ENCODE measurements around the gene OR5K3. TPM values are rescaled to one million over a fixed set of nuclear protein-coding genes. Genes with fewer than 3 reads are reported as not detected.
"Not testable (repeated sequence)": the region's sequence is repeated elsewhere in the genome, so short reads cannot be mapped to it uniquely, and the experiment has no call there.

The OR5K3 gene, protein sequence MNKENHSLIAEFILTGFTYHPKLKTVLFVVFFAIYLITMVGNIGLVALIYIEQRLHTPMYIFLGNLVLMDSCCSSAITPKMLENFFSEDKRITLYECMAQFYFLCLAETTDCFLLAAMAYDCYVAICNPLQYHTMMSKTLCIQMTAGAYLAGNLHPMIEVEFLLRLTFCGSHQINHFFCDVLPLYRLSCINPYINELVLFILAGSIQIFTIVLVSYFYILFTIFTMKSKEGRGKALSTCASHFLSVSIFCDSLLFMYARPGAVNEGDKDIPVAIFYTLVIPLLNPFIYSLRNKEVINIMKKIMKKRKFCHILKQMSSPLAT
- polyA plus RNA-seq (2013, experiment 1 of 2; ENCODE audit: insufficient read length) = not detected
- not detected for polyA plus RNA-seq (2013, experiment 2 of 2; ENCODE audit: insufficient read length)

DNA sequence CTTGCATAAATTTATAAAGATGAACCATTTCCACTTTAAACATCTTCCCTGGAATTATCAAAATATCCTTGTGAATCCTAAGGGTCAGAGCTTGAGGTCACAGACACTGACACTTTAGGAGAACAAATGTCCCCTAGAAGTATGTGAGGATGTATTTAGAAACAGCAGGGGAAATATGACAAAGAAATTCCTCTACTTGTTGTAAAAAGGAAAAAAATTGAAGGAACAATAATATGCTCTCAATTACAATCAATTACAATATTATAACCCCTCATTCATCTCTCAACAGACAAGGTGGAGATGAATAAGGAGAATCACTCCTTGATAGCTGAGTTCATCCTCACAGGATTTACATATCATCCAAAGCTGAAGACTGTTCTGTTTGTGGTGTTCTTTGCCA lies at the start of gene OR5K3:
OR5K3 (plus strand) TSS at position 301 of the 400 bp plus-strand sequence; CDS start at position 301, 0 bp downstream.
- DNase-seq = no peak

DNA sequence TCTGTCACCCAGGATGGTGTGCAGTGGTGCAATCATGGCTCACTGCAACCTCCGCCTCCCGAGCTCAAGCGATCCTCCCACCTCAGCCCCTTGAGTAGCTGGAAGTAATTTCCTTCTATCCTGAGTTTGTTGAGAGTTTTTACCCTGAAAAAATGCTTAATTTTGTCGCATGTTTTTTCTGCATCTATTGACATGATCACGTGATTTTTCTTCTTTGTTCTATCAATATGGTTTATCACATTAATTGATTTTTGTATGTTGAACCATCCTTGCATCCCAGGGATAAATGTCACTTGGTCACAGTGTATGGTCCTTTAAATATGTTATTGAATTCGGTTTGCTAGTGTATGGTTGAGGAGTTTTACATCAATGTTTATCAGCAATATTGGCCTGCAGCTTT lies 48.7 kb upstream of the OR5K3 start:
- no peak for DNase-seq

DNA sequence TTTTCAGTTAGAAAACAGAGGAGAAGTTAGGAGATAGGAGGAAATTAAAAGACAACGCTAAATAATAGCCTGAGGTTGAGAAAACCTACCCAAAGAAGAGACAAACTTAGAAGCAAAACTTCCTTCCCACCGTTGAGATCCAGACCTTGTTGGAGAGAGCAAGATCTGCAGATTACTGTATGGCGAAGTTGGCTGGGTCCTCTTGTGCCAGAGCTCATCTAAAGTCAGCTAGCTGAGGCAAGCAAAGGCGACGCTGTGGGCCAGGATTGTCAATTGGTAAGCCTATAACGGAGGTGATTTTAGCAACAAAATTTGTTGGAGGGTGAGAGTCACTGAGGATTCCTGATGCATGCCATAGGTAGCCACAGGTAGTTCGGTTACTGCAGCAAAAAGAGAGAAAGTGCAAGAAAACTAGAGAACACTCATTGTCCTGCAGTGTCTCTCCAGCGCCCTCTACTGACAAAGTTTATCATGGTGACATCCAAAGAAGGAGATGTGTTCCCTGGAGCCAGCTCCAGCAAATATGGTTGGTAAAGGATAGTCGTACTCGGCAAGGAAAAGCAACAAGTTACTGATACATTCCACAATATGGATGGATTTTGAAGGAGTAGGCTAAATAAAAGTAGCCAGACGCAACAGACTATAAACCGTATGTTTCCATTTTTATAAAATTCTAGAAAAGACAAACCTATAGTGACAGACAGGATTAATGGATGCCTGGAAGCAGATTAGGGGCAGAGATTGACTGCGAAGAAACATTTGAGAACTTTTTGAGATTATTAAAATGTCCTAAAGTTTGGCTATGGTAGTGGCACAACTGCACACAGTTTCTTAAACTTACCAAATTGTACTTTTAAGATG lies 46.6 kb upstream of the OR5K3 start:
- peak; percentile 4 for DNase-seq

DNA sequence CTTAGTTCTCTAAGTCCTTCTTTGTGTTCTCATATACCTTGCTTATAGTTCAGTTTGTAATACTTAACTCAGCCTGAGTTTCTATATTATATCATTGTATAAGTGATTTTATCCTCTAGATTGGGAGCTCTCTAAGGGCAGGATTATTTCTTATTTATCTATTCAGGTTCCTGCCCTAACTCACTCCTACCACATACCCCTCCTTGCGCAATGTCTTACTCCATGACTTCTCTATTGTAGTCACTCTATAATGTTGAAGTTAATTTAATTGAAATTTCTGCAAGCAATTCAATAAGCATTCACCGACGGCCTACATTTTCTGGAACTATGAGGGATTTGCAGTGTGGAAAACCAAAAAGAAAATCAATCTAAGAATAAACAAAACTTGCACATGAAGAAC lies 40.4 kb upstream of the OR5K3 start:
- DNase-seq = no peak

DNA sequence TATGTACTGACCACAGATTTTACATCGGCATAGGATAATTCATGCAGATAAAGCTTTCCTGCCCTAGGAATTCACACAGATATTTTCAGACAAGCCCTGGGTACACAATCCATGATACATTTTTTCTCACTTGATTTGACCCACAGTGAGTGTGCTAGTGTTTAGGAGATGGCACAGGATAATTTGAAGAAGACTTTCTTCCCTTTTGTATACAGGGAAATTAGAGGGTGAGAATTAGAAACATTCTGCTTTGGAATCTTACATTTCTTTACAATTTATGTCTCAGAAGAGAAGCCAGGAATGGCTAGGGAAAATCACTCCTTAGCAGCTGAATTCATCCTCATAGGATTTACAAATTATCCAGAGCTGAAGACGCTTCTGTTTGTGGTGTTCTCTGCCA lies 36.9 kb upstream of the OR5K3 start, which contains the start of gene OR5K4:
OR5K4 (plus strand) TSS at position 301 of the 400 bp plus-strand sequence; CDS start at position 301, 0 bp downstream.
- no peak for DNase-seq

DNA sequence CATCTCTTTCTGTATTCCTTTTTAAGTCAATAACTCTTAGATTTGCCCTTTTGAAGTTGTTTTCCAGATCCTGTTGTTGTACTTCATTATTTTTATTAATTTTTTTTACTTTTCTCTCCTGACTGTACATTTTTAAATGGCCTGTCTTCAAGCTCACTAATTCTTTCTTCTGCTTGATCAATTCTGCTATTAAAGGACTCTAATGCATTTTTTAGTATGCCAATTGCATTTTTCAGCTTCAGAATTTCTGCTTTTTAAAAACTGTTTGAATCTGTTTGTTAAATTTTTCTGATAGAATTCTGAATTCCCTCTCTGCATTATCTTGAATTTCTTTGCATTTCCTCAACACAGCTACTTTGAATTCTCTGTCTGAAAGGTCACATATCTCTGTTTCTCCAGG lies 31.2 kb upstream of the OR5K3 start:
- no peak for DNase-seq

DNA sequence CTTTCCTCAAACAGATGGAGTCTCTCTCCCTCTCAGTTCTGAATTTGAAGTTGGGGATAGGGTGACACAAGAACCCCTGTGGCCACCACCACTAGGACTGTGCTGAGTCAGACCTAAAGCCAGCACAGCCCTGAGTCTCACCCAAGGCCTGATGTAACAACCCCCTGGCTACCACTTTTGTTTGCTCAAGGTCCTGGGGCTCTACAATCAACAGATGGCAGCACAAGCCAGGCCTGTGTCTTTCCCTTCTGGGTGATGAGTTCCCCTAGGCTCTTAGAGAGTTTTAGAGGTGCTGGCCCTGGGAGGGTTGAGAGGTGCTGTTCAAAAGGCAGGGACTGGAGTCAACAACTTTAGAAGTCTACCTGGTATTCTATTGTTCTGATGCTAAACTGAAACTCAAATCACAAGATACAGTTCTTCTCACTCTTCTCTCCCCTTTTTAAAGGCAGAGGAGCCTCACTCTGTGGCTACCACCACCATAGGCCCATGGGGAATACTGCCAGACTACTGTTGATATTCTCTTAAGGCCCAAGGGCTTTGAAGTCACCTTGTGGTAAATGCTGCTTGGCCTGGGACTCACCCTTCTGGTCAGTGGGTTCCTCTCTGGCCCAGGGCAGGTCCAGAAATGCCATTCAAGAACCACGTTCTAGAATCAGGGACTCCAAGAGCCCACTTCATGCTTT lies 30.3 kb upstream of the OR5K3 start:
- DNase-seq = no peak

DNA sequence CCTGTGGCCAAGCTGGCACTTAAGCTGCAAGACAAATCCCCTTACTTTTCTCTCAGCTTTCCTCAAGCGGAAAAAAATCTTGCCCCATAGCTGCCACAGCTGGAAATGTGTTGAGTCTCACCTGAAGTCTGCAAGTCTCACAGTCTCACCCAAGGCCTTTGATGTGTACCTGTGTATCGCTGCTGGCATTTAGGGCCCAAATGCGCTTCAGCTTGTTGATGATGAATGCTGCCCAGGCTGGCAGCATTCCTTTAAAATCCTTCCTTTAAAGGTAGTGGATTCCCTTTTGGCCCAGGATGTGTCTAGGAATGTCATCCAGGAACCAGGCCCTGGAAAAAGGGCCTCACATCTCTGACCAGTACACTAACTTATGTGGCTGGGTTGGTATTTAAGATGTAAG lies 29.8 kb upstream of the OR5K3 start:
- no peak for DNase-seq

DNA sequence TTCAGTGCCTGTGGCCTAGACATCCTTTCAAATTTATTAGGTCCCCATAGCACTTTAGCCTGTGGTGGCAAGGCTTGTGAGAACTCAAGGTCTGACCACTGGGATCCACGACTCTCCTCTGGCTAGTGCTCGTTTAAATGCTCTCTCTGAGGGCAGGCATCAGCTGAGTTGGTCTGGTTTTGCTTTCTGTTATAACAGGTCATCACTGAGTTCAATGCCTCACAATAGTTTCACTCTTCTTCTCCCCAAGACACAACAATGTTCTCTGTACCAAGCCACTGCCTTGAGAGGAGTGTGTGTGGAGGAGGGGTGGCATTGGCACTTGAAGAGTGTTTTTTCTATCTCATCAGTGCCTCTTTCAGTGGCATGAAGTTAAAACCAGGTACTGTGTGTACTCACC lies 29.2 kb upstream of the OR5K3 start:
- no peak for DNase-seq

DNA sequence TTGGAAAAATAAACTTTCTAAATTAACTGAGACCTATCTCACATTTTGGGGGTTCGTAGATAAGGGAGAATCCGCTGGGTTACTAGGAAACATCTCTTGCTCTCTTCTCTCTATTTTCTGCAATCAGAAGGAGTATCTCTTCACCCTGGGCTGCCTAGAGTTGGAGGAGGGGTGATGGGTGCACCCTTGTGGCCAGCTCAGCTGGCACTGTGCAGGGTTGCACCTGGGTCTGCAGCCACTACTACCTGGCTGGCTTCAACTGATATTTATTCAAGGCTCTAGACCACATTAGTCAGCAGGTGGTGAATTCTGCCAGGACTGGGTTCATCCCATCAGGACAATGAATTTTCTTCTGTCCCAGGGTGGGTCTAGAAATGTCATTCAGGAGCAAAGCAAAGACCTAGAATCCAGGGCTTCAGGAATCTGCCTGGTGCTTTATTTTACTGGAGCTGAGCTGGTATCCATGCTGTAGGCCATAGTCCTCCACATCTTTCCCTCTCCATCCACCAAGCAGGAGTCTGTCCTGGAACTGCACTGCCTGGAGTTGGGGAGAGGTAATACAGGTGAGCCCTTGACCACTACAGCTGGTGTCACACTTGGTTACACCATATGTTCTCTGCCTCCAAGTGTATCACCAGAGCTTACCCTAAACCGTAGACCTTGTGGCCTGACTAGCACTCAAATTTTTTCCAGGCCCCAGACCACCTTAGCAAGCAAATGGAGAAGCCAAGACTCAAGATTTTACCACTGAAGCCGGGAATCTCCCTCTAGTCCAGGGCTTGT lies 22.8 kb upstream of the OR5K3 start:
- no peak for DNase-seq

DNA sequence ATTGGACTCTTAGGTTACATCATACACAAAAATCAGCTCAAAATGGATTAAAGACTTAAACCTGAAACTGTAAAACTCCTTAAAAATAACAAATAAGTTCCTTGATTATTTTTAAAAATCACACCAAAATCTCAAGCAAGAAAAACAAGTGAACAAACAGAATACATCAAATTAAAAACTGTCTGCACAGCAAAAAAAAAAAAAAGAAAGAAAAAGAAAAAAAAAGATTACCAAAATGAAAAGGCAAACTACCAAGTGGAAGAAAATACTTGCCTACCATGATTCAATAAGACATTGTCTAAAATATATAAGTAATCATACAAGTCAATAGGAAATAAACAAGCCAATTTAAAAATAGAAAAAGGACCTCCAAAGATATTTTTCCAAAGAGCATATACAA lies 19.3 kb upstream of the OR5K3 start:
- no peak for DNase-seq

DNA sequence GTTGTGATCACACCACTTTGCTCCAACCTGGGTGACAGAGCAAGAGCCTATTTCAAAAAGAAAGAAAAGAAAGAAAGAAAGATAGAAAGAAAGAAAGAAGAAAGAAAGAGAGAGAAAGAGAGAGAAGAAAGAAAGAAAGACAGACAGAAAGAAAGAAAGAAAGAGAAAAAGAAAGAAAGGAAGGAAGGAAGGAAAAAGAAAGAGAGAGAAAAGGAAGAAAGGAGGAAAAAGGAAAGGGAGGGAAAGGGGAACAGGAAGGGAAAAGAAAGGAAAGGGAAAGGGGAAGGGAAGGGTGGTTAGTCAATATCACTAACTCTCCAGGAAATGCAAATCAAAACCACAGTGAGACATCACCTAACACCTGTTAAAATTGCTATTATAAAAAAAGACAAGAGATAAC lies 18.6 kb upstream of the OR5K3 start:
- no peak for DNase-seq

DNA sequence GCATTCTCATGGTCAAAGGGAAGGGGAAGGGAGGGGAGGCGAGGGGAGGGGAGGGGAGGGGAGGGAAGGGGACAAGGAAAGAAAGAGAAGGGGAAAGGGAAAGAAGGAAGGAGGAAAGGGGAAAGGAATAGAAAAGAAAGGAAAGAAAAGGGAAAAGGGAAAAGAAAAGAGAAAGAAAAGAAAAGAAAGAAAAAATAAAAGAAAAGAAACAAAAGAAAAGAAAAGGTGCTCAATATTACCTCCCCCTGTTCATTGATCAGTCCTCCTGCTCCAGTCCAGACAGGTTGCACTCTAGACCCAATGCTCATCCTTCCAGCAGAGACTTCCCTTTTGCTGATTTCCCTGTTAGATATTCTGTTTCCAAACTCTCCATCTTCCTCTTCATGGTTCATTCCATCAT lies 18.0 kb upstream of the OR5K3 start:
- no peak for DNase-seq

DNA sequence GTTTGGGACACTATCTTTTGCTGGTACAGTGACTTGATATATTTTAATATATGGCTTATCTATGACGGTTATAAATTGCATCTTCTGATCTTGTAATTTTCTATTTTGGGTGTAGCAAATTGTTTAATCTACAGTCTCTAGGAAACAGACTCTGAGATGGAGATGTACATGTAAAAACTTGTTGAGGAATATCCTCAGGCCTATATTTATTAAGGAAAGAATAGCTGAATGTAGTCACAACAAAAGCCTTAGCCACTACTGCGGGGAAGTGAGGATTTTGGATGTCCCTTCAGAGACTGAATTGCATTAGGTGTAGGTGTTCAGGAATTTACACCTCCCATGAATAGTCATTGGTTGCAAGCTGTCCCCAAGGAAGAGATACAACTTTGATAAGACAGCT lies 13.8 kb upstream of the OR5K3 start:
- DNase-seq = no peak

DNA sequence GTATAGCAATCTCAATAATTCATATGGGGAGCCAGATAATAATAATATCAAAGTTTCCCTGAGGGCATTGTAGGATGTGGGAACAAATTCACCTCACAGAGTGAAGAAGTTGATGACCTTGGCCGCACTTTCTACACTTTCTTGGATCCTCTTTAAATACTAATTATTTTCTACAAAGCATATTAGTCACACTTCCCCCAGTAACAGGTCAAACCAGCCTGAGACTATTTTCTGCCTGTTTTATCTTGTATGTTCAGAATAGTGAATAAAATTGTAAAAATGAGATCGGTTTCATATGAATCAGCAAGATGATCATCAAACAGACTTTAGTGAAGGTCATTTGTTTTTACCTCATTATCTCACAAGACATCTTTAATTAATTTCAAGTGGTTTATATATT lies 2.3 kb upstream of the OR5K3 start:
- no peak for DNase-seq

DNA sequence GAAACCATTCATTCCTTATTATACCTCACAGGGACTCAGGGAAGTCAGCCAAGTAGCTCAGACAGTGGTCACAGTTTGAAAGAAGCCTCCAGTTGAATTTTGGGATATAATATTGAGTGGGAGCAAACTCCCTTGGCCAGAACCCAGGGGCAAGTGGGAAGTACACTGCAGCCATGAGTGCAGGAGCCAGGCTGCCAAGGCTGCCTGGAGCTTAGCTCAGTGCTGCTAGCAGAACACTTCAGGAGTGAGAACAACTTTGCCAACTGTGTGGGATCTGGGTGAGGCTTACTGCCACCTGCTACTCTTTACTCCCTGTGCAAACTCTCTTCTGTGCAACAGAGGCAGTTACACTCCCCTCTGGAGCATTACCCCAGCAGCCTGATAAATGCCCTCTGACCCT lies 4.6 kb downstream of the OR5K3 start:
- no peak for DNase-seq

DNA sequence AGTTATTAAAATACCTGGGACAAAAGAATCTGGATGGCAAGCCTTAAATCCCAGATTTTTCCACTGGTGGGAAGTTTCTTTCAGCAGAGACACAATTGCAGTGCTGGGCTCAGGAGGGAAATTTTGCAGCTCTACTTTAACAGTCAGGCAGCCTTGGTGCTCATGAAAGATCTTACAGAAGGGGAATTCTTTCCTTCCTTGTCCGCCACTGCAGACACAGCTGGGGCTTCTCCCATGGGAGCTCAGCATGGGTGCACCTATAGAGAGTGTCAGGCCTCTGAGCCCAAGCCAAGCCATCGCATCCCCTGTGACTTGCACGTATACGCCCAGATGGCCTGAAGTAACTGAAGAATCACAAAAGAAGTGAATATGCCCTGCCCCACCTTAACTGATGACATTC lies 6.0 kb downstream of the OR5K3 start:
- DNase-seq = not testable (repeated sequence)

DNA sequence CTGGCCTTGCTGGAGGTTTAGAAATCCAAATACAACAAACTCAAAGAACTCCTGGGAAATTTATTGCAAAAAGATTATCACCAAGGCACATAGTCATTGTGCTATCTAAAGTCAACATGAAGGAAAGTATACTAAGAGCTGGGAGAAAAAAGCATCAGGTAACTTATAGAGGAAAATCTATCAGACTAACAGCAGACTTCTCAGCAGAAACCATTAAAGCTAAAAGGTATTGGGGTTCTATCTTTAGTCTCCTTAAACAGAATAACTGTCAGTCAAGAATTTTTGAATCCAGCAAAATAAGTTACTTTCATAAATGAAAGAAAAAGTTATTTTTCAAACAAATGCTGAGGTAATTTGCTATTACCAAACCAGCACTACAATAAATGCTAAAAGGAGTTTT lies 8.0 kb downstream of the OR5K3 start:
- no peak for DNase-seq

DNA sequence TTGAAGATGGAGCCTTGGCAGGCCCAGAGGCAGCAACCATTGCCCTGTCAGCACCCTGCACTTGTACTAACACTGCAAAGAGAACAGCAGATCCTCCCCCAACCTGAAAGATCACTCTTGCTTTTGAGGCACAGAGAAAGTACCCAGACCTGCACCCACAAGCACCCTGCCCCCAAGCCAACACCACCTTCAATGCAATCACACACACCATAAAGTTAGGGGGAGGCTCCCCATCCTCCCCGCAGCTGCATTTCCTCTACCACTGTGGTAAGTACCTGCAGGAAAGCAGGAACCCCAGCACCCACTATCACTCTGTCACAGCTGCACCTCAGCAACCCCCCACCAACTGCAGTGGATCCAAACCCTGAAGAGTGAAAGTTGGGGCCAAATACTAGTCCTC lies 12.0 kb downstream of the OR5K3 start:
- DNase-seq = no peak

DNA sequence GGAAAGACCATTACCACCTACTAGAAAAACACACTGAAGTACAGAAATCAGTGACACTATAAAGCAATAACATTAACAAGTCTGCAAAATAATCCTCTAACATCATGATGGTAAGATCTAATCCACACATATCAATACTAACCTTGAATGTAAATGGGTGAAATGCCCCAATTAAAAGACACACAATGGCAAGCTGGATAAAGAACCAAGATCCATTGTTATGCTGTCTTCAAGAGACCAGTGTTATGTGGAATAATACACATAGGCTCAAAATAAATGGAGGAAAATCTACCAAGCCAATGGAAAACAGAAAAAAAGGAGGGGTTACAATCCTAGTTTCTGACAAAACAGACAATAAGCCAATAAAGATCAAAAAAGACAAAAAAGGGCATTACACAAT lies 13.5 kb downstream of the OR5K3 start:
- DNase-seq = no peak

DNA sequence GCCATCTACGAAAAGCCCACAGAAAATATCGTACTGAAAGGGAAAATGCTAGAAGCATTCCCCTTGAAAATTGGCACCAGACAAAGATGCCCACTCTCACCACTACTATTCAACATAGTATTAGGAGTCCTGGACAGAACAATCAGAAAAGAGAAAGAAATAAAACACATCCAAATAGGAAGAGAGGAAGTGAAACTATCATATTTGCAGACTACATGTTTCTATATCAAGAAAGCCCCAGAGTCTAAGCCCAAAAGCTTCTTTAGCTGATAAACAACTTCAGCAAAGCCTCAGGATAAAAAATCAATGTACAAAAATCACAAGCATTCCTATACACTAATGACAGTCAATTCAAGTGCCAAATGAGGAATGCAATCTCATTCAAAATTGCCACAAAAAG lies 15.6 kb downstream of the OR5K3 start:
- no peak for DNase-seq

DNA sequence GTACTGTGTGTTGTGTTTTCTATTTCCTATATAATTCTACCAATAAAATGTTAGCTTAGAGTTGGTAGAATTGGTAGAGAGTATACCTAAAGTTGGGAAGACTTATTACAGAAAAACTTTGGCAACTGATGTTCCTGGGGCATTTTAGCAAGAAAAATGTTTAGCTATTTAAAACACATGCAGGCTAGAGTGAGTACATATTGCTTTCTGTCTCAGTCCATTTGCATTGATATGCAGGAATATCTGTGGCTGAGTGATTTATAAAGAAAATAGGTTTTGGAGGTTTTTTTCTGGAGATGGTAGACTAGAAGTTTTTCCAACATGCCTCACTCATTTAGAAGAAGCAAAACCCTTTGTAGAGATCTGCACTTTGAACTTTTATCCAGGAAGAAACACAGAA lies 42.1 kb downstream of the OR5K3 start:
- DNase-seq = no peak

Data from fibroblast of skin of scalp (primary cell).